ENCODE results near the gene MC2R.

Gene MC2R

GRCh38 chr18:13895505-13896033, 19.8 kb downstream of the MC2R start:
- TF ChIP-seq ZFX (IDR thresholded peaks at IDR 0.05; ENCODE audit: borderline replicate concordance) = no peak
- TF ChIP-seq CTCF (IDR thresholded peaks at IDR 0.05) = no peak
- H3K27ac ChIP-seq = no peak overlapping the region

- H3K27ac ChIP-seq = no peak overlapping the region
- no peak for TF ChIP-seq CTCF (IDR thresholded peaks at IDR 0.05)
- TF ChIP-seq ZFX (IDR thresholded peaks at IDR 0.05; ENCODE audit: borderline replicate concordance) = no peak
Measured at GRCh38 chr18:13894531-13894930, 20.8 kb downstream of the MC2R start.

GRCh38 chr18:13893418-13893760, 21.9 kb downstream of the MC2R start:
- H3K27ac ChIP-seq = no peak overlapping the region
- TF ChIP-seq ZFX (IDR thresholded peaks at IDR 0.05; ENCODE audit: borderline replicate concordance) = no peak
- no peak for TF ChIP-seq CTCF (IDR thresholded peaks at IDR 0.05)

GRCh38 chr18:13892098-13892497, 23.2 kb downstream of the MC2R start:
- TF ChIP-seq CTCF (IDR thresholded peaks at IDR 0.05) = no peak
- no peak for TF ChIP-seq ZFX (IDR thresholded peaks at IDR 0.05; ENCODE audit: borderline replicate concordance)
- no peak overlapping the region for H3K27ac ChIP-seq

- TF ChIP-seq CTCF (IDR thresholded peaks at IDR 0.05) = no peak
- TF ChIP-seq ZFX (IDR thresholded peaks at IDR 0.05; ENCODE audit: borderline replicate concordance) = no peak
- H3K27ac ChIP-seq = no peak overlapping the region
Measured at GRCh38 chr18:13890761-13891361, 24.5 kb downstream of the MC2R start.

- H3K27ac ChIP-seq = no peak overlapping the region
- TF ChIP-seq ZFX (IDR thresholded peaks at IDR 0.05; ENCODE audit: borderline replicate concordance) = no peak
Measured at GRCh38 chr18:13889671-13890070, 25.7 kb downstream of the MC2R start.

GRCh38 chr18:13888191-13888716, 27.1 kb downstream of the MC2R start:
- no peak overlapping the region for H3K27ac ChIP-seq
- TF ChIP-seq CTCF (IDR thresholded peaks at IDR 0.05) (no peak), ZFX (IDR thresholded peaks at IDR 0.05; ENCODE audit: borderline replicate concordance) (no peak)

- H3K27ac ChIP-seq = no peak overlapping the region
- TF ChIP-seq CTCF (IDR thresholded peaks at IDR 0.05) (no peak), ZFX (IDR thresholded peaks at IDR 0.05; ENCODE audit: borderline replicate concordance) (no peak)
Measured at GRCh38 chr18:13885009-13885408, 30.3 kb downstream of the MC2R start.

All from 22Rv1 (cell line).